Placental epithelial cell (primary cell): Measurements from ENCODE around the gene HOXD9. TPM values are rescaled to one million over a fixed set of nuclear protein-coding genes. Genes with fewer than 3 reads are reported as not detected.
A peak's percentile ranks its signal among the peaks of the same experiment; 100 is the strongest.

Experiments used
- small RNA-seq: library from RNA; depleted of rRNA; stranded (forward); fragments of <200 nt; gene quantifications from one replicate; pipeline ENCODE3, GENCODE V24; 2012
- total RNA-seq: library from RNA; depleted of rRNA; stranded (reverse); fragments of >200 nt; gene quantifications from 2 replicates; pipeline ENCODE4 v1.2.3, GENCODE V29; 2012

HOXD9 gene
- total RNA-seq: not detected in 2 replicates

DNA sequence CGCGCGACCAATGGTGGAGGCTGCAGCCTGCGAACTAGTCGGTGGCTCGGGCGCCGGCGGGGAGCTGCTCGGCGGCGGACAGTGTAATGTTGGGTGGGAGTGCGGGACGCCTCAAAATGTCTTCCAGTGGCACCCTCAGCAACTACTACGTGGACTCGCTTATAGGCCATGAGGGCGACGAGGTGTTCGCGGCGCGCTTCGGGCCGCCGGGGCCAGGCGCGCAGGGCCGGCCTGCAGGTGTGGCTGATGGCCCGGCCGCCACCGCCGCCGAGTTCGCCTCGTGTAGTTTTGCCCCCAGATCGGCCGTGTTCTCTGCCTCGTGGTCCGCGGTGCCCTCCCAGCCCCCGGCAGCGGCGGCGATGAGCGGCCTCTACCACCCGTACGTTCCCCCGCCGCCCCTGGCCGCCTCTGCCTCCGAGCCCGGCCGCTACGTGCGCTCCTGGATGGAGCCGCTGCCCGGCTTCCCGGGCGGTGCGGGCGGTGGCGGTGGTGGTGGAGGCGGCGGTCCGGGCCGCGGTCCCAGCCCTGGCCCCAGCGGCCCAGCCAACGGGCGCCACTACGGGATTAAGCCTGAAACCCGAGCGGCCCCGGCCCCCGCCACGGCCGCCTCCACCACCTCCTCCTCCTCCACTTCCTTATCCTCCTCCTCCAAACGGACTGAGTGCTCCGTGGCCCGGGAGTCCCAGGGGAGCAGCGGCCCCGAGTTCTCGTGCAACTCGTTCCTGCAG is at the start of gene HOXD9:
TSS of gene HOXD9 (plus strand) at position 37 of the 728 bp plus-strand sequence. CDS start at position 87, 50 bp downstream.

DNA sequence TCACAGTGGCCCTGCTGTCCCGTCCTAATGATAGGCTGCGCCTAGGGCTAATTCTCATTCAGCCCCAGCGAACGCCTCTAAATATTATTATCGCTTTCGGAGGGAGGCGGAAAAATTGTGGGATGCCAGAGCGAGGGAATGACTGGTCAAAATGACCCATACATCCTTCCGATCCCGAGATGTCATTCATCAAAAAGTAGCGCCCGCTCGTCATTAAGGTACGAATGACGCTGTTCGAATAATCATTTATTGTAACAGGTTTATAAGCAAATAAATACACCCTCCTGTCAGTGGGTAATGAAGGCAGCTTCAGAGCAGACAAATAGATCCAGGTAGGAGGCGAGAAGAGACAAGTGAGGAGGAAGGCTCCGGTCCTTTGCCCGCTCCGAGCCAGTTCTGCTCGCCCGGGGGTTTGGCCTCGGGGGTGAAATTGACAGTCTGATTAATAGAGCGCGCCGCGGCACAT is 38.7 kb upstream of the HOXD9 start, which contains the start of gene EVX2:
TSS of gene EVX2 (minus strand) at position 167 of the 466 bp plus-strand sequence. CDS start 186 bp downstream, outside the sequence.

DNA sequence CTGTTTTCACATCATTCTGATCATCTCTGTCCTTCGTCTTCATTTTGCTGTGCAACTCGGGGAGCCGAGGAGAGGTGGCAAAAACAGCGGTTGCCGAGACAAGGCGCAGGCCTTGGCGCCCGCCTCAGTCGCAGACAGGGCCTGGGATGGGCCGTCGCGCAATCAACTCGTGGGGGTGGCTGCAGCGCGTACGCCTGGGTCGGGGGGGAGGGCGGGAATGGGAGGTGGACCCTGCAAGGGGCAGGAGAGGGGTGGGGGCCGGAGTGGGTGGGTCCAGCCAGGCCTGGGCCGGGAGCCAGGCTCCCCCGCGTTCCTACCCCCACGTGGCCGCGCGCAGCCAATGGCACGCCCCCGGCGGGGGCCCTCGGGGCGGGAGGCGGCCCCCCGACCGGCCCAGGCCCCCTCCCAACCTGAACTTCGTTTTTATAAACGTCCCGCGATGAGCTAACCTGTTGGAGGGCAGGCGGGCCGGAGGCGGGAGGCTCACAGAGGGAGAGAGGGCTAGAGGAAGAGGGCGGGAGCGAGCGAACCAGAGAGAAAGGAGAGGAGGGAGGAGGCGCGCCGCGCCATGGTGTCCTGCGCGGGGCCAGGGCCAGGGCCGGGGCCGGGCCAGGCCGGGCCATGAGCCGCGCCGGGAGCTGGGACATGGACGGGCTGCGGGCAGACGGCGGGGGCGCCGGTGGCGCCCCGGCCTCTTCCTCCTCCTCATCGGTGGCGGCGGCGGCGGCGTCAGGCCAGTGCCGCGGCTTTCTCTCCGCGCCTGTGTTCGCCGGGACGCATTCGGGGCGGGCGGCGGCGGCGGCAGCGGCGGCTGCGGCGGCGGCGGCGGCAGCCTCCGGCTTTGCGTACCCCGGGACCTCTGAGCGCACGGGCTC is 30.0 kb upstream of the HOXD9 start, which contains the start of gene HOXD13:
TSS of gene HOXD13 (plus strand) at position 452 of the 875 bp plus-strand sequence. CDS start at position 622, 170 bp downstream.

DNA sequence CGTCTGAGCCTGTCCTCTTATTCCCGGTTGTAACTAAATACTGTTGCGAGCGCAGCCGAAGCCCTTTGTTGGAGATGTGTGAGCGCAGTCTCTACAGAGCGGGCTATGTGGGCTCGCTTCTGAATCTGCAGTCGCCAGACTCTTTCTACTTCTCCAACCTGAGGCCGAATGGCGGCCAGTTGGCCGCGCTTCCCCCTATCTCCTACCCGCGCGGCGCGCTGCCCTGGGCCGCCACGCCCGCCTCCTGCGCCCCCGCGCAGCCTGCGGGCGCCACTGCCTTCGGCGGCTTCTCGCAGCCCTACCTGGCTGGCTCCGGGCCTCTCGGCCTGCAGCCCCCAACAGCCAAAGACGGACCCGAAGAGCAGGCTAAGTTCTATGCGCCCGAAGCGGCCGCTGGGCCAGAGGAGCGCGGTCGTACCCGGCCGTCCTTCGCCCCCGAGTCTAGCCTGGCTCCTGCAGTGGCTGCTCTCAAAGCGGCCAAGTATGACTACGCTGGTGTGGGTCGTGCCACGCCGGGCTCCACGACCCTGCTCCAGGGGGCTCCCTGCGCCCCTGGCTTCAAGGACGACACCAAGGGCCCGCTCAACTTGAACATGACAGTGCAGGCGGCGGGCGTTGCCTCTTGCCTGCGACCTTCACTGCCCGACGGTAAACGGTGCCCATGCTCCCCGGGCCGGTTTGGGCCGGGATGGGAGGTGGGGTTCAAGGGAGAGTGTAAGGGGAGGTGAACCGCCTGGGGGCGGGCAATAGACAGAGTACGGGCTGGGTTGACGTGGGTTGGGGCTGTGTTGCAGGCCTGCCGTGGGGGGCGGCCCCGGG is 22.6 kb upstream of the HOXD9 start, which contains the start of gene HOXD12:
TSS of gene HOXD12 (plus strand) at position 68 of the 819 bp plus-strand sequence. CDS start at position 75, 7 bp downstream.

DNA sequence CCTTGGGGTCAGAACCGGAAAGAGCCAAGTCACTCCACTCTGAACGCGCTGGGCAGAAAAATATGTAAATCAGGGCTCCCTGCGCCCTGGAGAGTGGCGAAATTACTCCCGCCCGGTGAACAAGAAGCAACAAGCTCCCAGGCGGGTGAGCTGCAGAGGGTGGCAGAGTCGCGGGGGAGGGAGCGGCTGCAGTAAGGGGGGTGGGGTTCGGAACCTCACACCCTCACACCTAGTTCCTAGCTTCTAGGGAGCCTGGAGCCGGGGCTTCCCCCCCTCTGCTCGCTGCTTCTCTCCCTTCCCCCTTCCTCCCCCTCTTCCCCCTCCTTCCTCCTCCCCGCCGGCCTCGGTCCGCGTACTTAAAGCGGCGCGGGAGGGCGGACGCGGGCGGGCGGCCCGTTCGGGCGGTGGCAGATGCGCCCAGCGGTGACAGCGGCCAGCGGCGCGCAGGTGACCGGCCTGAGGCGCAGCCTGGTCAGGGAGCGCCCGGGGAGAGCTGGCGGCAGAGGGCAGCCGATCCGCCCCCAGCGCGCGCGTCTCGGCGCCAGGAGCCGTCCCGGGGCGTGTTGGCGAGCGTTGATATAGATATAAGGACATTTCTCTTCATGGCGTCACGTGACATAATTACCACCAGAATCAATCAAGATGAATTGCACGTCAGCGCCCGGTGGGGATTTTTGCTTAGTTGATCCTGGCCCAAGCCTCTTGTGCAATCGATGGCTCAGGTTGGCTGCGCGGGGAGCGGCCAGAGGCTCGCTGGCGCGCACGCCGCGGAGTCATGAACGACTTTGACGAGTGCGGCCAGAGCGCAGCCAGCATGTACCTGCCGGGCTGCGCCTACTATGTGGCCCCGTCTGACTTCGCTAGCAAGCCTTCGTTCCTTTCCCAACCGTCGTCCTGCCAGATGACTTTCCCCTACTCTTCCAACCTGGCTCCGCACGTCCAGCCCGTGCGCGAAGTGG is 15.7 kb upstream of the HOXD9 start, which contains the start of gene HOXD11:
TSS of gene HOXD11 (plus strand) at position 700 of the 959 bp plus-strand sequence. CDS start at position 776, 76 bp downstream.

DNA sequence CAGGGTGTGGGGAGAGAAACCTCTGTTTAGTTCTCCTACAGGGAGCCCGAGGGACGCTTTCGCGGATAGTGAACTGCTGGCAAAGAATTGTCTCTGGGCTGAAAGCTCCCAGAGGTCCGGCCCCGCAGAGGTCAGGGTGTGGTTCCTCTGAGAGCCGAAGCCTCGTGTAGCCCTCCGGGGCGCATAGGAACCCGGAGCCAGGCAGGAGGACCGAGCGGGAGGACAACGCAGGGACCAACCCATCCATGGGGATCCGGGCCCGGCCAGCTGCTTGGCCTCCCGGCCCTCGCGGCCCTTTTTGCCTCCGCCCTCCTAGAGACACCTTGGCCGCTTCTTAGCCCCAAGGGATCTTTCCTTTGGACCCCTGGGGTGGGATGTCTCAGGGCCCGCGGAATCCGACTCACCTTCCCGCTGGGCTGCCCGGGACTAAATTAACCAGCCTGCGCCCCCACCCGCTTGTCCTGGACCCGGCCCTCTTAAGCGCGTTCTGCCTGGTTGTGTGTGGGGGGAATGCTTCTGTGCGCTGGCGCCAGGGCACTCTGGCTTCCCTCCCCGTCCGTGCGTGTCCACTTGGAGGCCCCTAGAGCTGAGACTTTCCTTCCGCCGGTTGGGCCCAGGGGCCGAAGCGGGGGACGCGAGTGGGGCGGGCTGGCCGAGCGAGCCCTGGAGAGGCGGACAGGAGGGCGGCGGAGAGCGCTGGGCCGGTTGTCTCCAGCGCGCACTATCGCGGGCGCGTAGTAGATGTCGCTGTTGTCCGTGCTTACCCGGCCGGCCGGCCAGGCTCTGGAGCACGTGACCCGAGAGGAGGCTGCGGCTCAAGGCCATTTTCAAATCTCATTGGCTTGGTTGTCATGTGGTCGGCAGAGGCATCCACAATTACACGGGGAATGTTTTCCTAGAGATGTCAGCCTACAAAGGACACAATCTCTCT is 6.4 kb upstream of the HOXD9 start, which contains the start of gene HOXD10:
TSS of gene HOXD10 (plus strand) at position 896 of the 931 bp plus-strand sequence. CDS start 56 bp downstream, outside the sequence.

DNA sequence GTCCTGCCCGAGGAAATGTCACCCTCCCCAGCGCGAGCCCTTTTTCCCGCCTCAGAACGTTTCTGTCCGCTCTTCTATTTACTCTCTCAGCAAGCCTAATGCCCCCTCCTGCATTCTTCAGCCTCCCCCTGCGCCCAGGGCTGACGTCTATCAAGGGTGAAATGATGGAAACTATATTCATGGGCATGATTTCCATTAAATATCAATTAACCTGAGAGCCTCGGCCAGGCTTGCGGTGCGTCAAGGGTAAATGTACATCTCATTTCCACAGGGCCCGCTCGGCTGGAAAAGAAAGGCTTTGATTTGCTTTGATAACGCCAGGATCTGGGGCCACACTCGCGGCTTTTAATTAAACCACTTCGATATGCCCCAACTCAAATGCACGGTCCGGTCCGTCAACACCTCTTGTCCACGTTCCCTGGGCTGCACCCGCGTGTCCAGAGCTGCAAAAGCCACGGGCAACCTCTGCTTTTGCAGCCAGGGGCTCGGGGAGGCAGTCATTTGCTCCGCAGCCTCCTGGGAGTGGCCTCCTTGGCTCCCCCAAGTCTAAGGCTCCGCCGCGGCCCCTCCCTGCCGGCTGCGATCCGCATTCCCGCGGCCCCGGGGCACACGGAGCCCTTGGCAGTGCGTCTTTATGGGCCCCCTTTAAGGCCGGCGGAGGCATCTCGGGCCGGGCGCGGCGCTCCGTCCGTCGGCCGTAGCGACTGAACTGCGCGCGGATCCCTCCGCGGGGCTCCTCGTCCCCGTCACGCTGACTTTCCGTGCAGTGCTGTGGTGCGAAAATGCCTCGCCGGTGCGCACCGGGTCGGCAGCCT is 6.7 kb downstream of the HOXD9 start, which contains the start of gene HOXD8:
TSS of gene HOXD8 (plus strand) at position 724 of the 815 bp plus-strand sequence. CDS start 662 bp downstream, outside the sequence.

DNA sequence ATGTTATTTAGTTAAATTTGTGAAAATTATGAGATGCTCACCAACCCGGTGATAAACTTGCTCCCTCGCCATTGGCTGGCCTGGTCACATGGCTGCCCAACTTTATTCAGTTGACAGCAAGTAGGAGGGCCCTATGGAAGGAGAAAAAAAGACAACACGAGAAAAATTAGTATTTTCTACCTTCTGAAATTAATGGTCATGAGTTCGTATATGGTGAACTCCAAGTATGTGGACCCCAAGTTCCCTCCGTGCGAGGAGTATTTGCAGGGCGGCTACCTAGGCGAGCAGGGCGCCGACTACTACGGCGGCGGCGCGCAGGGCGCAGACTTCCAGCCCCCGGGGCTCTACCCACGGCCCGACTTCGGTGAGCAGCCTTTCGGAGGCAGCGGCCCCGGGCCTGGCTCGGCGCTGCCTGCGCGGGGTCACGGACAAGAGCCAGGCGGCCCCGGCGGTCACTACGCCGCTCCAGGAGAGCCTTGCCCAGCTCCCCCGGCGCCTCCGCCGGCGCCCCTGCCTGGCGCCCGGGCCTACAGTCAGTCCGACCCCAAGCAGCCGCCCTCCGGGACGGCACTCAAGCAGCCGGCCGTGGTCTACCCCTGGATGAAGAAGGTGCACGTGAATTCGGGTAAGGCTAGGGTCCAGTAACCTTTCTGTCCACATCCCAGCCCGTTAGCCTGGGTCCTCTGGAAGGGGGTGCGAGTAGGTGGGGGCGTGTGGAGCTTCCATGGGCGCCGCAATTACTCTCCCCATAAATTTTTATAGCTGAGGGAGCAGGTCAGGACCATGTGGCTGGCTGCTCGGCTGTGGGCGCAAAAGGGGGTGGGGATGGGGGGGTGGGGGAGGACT is 29.1 kb downstream of the HOXD9 start, which contains the start of gene HOXD4:
TSS of gene HOXD4 (plus strand) at position 109 of the 846 bp plus-strand sequence. CDS start at position 193, 84 bp downstream.

DNA sequence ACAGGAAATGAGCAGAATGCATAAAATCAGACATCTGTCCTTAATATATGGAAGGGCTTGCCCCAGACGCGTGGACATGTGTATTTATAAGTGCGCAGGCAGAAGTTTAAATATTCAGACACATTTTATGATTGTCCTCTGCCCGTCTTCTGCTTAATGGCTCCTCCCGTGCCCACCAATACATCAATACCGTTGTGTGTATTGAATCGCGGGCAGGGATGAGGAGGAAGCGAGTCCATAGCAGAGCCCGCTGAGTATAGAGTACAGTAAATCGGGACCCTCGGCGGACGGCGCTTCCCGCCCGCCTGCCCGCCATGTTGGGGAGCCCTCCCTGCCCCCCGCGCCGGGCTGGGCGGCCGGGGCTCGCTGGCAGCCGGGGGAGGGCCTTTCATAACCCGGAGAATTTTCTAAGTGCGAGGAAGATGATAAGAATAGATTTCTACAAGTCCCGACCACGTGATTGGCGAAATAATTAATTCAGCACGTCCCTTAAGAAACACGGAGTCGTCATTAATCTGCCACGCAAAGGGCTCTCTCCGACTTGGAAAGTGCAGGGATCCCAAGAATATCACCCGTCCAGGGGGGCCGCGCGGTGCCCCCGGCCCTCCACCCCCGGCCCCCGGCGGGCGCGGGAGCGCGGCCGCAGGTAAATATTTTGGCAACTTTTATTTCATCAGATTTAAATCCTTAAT is 34.4 kb downstream of the HOXD9 start, which contains the start of gene HOXD3:
TSS of gene HOXD3 (plus strand) at position 501 of the 692 bp plus-strand sequence. CDS start 11,808 bp downstream, outside the sequence.

Small RNA genes within 50 kb of the gene (small RNA-seq; reads per million reads assigned to genes)
- 57.0 reads per million, percentile 98 among the genes with 10 or more reads in this experiment for gene MIR10B

Other genes starting within 250 kb of the HOXD9 start
- gene LNPK, start 120.5 kb upstream of the HOXD9 start, total RNA-seq: 47.5 and 60.2 TPM in 2 replicates
- not detected in 2 replicates for gene EVX2, start 38.8 kb upstream of the HOXD9 start, total RNA-seq
- not detected in 2 replicates for gene HOXD13, start 30.0 kb upstream of the HOXD9 start, total RNA-seq
- not detected in 2 replicates for gene HOXD12, start 22.9 kb upstream of the HOXD9 start, total RNA-seq
- gene HOXD11, start 15.4 kb upstream of the HOXD9 start, total RNA-seq: not detected in 2 replicates
- 0.39 TPM in 1 of 2 replicates, not detected in the other for gene HOXD10, start 5.9 kb upstream of the HOXD9 start, total RNA-seq
- not detected in 2 replicates for gene HOXD8, start 7.0 kb downstream of the HOXD9 start, total RNA-seq
- gene HOXD4, start 28.8 kb downstream of the HOXD9 start, total RNA-seq: not detected in 2 replicates
- not detected in 2 replicates for gene HOXD3, start 34.6 kb downstream of the HOXD9 start, total RNA-seq
- gene HOXD1, start 65.9 kb downstream of the HOXD9 start, total RNA-seq: not detected in 2 replicates
- 13.0 and 17.4 TPM in 2 replicates for gene MTX2, start 146.7 kb downstream of the HOXD9 start, total RNA-seq